ENCODE data around the gene MSI2.
A peak's percentile ranks its signal among the peaks of the same experiment; 100 is the strongest.
"Not testable (repeated sequence)": the region's sequence is repeated elsewhere in the genome, so short reads cannot be mapped to it uniquely, and the experiment has no call there.

Gene MSI2

GRCh38 chr17:57255776-57256681 lies at the start of gene MSI2:
Gene MSI2 (plus strand): TSS chr17:57256523. CDS start chr17:57256743, 220 bp downstream.
- DNase-seq: peak; percentile 77

DNA sequence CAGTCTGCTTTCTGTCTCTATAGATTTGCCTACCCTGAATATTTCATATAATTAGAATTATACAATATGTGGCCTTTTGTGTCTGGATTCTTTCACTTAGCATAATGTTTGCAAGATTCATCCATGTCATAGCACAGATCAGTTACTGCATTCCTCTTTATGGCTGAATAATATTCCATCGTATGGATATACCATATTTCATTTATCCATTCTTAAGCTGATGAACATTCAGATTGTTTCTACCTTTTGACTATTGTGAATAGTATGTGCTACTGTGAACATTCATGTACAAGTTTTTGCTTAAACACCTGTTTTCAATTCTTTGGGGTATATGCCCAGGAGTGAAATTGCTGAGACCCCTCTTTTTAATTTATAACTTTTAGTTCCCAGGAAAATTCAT lies 49.4 kb upstream of the MSI2 start:
- DNase-seq: no peak

GRCh38 chr17:57207396-57207795 lies 48.9 kb upstream of the MSI2 start:
- DNase-seq: no peak

- no peak for DNase-seq
Measured at GRCh38 chr17:57210224-57210553, 46.1 kb upstream of the MSI2 start.

GRCh38 chr17:57210972-57211411 lies 45.3 kb upstream of the MSI2 start:
- no peak for DNase-seq

GRCh38 chr17:57211543-57211942 lies 44.8 kb upstream of the MSI2 start:
- no peak for DNase-seq

DNA sequence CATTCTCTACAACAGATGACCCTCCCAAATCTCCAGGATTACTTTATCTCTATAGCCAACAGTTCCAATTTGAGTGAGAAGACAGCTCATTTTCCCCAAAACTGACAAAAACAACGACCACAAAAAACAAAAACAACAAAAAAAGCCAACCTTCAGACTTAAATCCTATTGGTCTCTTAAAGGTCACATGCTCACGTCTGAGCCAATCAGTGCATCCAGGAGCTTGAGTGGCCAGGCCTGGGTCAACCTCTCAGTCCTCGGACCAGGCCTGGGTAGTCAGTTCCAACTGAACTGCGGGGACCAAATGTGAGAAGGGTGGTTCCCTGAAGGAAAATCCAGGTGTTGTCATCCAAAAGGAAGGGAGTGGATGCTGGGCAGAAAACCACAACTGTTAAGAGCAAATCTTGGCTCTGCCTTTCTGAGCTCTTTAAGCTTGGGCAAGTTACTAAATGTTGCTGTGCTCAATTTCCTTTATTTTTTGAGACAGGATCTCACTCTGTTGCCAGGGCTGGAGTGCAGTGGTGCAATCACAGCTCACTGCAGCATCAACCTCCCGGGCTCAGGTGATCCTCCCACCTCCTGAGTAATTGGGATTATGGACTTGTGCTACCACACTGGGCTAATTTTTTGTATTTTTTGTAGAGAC lies 43.0 kb upstream of the MSI2 start:
- DNase-seq: no peak

DNA sequence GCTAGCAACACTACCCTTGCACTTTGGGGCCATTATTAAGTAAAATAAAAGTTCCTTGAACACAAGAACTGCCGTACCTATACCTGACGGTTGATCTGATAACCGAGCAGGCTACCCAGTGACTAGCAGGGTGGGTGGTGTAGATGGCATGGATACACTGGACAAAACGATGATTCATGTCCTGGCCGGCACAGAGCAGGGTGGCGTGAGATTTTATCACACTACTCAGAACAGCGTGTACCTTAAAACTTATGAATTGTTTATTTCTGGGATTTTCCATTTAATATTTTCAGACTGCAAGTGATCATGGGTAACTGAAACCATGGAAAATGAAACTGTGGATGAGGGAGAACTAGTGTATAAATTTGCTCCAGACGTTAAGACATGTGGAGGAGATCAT lies 41.0 kb upstream of the MSI2 start:
- DNase-seq: no peak

- DNase-seq: no peak
Measured at GRCh38 chr17:57221366-57222350, 34.7 kb upstream of the MSI2 start.

DNA sequence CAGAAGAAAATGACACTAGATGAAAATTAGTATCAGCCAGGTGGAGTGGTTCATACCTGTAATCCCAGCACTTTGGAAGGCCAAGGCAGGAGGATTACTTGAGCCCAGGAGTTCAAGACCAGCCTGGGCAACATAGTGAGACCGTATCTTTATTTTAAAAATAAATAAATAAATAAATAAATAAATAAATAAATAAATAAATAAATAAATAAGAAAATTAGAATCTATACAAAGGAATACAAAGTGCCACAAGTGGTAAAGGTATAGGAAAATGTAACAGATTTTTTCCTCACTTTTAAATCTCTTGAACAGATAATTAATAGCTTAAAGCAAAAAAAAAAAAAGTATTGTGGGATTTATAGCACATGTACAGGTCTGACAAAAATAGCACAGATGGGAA lies 33.9 kb upstream of the MSI2 start:
- not testable (repeated sequence) for DNase-seq

GRCh38 chr17:57225127-57225526 lies 31.2 kb upstream of the MSI2 start:
- no peak for DNase-seq

GRCh38 chr17:57226793-57227192 lies 29.5 kb upstream of the MSI2 start:
- DNase-seq: no peak

DNA sequence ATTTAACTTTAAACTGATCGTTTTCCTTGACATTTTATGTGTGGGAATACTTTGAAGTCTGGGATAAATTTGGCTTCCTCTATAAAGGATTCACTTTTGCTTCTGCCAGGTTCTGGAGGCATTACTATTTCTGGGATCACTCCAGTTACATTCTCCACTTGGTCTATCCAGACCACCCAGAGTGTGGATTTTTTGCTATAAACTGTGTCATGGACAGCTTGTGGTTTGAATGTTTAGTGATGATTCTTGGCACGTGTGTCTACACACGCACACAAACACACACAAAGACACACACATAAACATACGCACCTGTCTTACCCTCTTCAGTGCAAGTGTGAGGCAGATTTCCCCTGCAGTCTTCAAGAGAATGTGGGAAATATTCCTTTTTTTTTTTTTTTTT lies 27.4 kb upstream of the MSI2 start:
- DNase-seq: no peak

DNA sequence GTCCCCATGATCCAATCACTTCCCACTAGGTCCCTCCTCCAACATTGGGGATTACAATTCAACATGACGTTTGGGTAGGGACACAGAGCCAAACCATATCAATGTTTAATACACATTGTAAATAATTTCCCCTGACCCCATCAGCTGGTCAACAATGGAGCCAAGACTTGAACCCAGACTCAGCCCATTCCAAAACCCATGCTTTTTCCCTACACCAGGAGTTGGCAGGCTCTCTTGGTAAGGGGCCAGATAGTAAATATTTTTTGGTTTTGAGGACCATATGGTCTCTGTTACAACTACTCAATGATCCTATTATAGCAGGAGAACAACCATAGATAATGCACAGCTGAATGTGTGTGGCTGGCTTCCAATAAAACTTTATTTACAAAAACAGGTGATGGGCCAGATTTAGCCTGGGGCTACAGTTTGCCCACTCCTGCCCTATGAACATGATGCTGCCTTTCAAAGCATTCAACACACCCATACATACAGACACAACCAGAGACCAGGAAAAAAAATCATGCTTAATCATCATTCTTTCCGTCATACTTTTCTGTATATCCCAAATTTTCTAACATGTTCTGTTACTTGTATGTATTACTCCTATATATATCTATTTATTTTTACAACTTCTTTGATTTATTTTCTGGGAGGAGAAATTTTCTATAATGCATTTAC lies 22.1 kb upstream of the MSI2 start:
- DNase-seq: peak; percentile 78

- DNase-seq: no peak
Measured at GRCh38 chr17:57234739-57235092, 21.6 kb upstream of the MSI2 start.

DNA sequence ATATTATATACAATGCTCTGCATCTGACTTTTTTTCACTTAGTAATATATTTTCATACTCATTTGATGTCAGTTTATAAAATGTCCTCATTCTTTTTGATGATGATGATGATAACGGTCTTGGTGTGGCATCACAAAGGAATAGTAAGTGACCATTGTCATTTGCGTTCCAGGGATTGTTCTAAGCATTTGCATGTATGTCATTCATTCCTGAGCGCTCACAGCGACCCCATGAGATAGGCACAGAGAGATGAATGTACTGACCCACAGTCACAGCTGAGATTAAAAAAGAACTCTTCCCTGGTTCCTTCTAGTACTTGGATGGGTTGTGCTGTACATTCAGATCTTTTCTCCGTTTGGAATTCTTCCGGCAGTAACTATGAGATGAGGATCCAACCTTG lies 21.2 kb upstream of the MSI2 start:
- DNase-seq: no peak

GRCh38 chr17:57236686-57237299 lies 19.5 kb upstream of the MSI2 start:
- DNase-seq: peak; percentile 68

GRCh38 chr17:57240648-57241047 lies 15.7 kb upstream of the MSI2 start:
- DNase-seq: no peak

- DNase-seq: peak; percentile 82
Measured at GRCh38 chr17:57242148-57242547, 14.2 kb upstream of the MSI2 start.

DNA sequence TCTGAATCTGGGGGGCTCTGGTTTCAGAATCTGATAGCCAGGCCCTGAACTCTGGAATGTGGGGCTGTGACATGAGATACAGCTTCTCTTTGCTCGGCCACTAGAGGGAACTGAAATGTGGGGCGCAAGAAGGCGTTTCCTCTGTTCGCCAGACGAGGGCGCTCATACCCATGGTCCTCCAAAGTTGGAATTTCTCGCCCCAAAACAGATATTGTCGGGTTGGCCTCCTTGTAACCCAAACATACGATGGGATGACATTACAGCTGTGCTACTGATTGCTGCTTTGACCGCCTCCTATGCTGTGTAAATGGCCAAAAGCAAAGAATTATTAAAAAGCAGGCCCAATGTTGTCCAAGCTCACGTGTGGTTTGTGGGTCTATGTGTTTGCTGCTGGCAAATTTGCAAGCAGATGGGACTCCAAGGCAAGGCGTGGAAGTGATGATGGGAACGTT lies 13.1 kb upstream of the MSI2 start:
- DNase-seq: peak; percentile 50

- no peak for DNase-seq
Measured at GRCh38 chr17:57245786-57246185, 10.5 kb upstream of the MSI2 start.

DNA sequence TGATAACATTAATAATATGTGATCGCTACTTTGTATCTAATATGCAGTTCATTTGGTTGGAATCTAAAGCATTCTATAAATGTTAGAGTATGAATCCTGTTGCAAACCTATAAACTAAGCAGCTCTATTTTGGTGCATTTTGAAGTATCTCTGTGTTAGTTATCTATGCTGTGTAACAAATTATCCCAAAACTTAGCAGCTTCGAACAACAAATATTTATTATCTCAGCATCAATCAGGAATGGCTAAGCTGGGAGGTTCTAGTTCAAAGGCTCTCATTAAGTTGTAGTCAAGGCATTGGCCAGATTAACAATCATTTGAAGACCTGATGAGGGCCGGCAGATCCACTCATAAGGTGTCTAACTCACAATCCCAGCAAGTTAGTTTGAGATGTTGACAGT lies 10.1 kb upstream of the MSI2 start:
- DNase-seq: no peak
